SK-N-SH (cell line): ENCODE data around the gene AGAP1. TPM values are rescaled to one million over a fixed set of nuclear protein-coding genes. Genes with fewer than 3 reads are reported as not detected.

ENCODE experiments used
- CTCF ChIA-PET: fragments of 300-600, 350-600 bp; formaldehyde crosslinking; extraction: SDS; loops from one replicate; lab custom pipeline; 2021; lab: Yijun Ruan, JAX
- POLR2A ChIA-PET: fragments of 350-600 bp; sonication (Branson Sonifier 250); formaldehyde crosslinking; extraction: SDS; loops from one replicate; lab custom pipeline; 2020; ENCODE audit warnings: antibody characterized with exemption, inconsistent platforms; lab: Yijun Ruan, JAX
- DNase-seq: peaks from one replicate; pipeline ENCODE4 v3.0.0; 2012
- H2AFZ ChIP-seq: fragments of 200-600 bp; sonication (generic); 2 replicates; pipeline ENCODE4 v1.8.1; 2016; ENCODE audit warnings: antibody characterized with exemption, mild to moderate bottlenecking, low read depth
- H3F3A ChIP-seq: fragments of 200-600 bp; sonication (generic); replicated peaks from 2 replicates; pipeline ENCODE3; 2016; ENCODE audit warnings: antibody characterized with exemption, mild to moderate bottlenecking; ENCODE audit not compliant: insufficient read depth
- H3K27ac ChIP-seq, 2 experiments: fragments of 200-500 bp in 1 of 2; fragments of 200-600 bp in 1 of 2; sonication (Bioruptor generic) in 1 of 2; sonication (generic), shearing (Covaris generic) in 1 of 2; 2 replicates each; pipeline versions ENCODE4 v1.5.1 to v1.6.1; 2014 to 2016; ENCODE audit warnings: low read depth in 2 of 2, inconsistent platforms in 1 of 2, low read length in 1 of 2, mild to moderate bottlenecking in 1 of 2, mixed read lengths in 1 of 2
- H3K27me3 ChIP-seq: fragments of 200-600 bp; sonication (generic), shearing (Covaris generic); 2 replicates; pipeline ENCODE4 v1.6.1; 2016; ENCODE audit warnings: mixed run types; ENCODE audit not compliant: insufficient read depth
- H3K36me3 ChIP-seq, 2 experiments: fragments of 200-500 bp in 1 of 2; fragments of 200-600 bp in 1 of 2; sonication (Bioruptor generic) in 1 of 2; sonication (generic) in 1 of 2; replicated peaks in 1 of 2; 2 replicates each; pipeline versions ENCODE3 to v1.5.1; 2014 to 2016; ENCODE audit warnings: low read length in 1 of 2, mild to moderate bottlenecking in 1 of 2; ENCODE audit not compliant: insufficient read depth in 2 of 2, control insufficient read depth in 1 of 2
- H3K4me1 ChIP-seq, 2 experiments: fragments of 200-500 bp in 1 of 2; fragments of 200-600 bp in 1 of 2; sonication (Bioruptor generic) in 1 of 2; sonication (generic), shearing (Covaris generic) in 1 of 2; 2 replicates each; pipeline versions ENCODE4 v1.5.1 to v1.6.1; 2014 to 2016; ENCODE audit warnings: low read depth in 1 of 2, low read length in 1 of 2, mixed run types in 1 of 2; ENCODE audit not compliant: insufficient read depth in 2 of 2, control insufficient read depth in 1 of 2
- H3K4me2 ChIP-seq: fragments of 200-600 bp; sonication (generic), shearing (Covaris generic); 2 replicates; pipeline ENCODE4 v1.6.1; 2017; ENCODE audit warnings: mixed run types
- H3K4me3 ChIP-seq, 2 experiments: fragments of 200-500 bp in 1 of 2; fragments of 200-600 bp in 1 of 2; sonication (Bioruptor generic) in 1 of 2; sonication (generic), shearing (Covaris generic) in 1 of 2; 2 replicates each; pipeline versions ENCODE4 v1.5.1 to v1.8.1; 2014 to 2016; ENCODE audit warnings: low read depth in 2 of 2, inconsistent platforms in 1 of 2, low read length in 1 of 2, mild to moderate bottlenecking in 1 of 2, mixed read lengths in 1 of 2, moderate library complexity in 1 of 2
- H3K79me2 ChIP-seq: fragments of 200-600 bp; sonication (generic); 2 replicates; pipeline ENCODE4 v1.8.1; 2017; ENCODE audit warnings: mild to moderate bottlenecking; ENCODE audit not compliant: insufficient read depth
- H3K9ac ChIP-seq: fragments of 200-600 bp; sonication (generic); 2 replicates; pipeline ENCODE4 v1.6.1; 2017; ENCODE audit warnings: mixed run types
- H3K9me2 ChIP-seq: fragments of 200-600 bp; sonication (generic); 2 replicates; pipeline ENCODE4 v1.6.1; 2017; ENCODE audit warnings: mixed run types
- H3K9me3 ChIP-seq: fragments of 200-600 bp; sonication (generic); 2 replicates; pipeline ENCODE4 v1.6.1; 2017; ENCODE audit warnings: mixed run types, mild to moderate bottlenecking, moderate library complexity
- H4K20me1 ChIP-seq: fragments of 200-600 bp; sonication (generic); 2 replicates; pipeline ENCODE4 v1.6.1; 2017; ENCODE audit warnings: mild to moderate bottlenecking, mixed run types; ENCODE audit not compliant: insufficient read depth
- CHD2 ChIP-seq: fragments of 150-350 bp; IDR thresholded peaks from 2 replicates; pipeline ENCODE4 v1.6.1; 2018; ENCODE audit warnings: low read length; ENCODE audit not compliant: partially characterized antibody
- CTCF ChIP-seq: fragments of 200-600 bp; sonication (generic); IDR thresholded peaks from 2 replicates; pipeline ENCODE4 v1.6.1; 2017; ENCODE audit warnings: antibody characterized with exemption, mild to moderate bottlenecking, moderate library complexity
- ELF1 ChIP-seq: IDR thresholded peaks from 2 replicates; pipeline ENCODE4 v1.4.0; 2012
- EP300 ChIP-seq, 2 experiments: IDR thresholded peaks; 2 replicates each; pipeline versions ENCODE4 v1.4.0 to v1.6.1; 2012; ENCODE audit warnings: borderline replicate concordance in 1 of 2, low read depth in 1 of 2, low read length in 1 of 2
- EZH2phosphoT487 ChIP-seq: fragments of 200-600 bp; sonication (generic); IDR thresholded peaks from 2 replicates; pipeline ENCODE4 v1.6.1; 2017; ENCODE audit warnings: low read depth, mixed run types, mild to moderate bottlenecking, antibody characterized with exemption, moderate library complexity, borderline replicate concordance
- GABPA ChIP-seq: IDR thresholded peaks from 2 replicates; pipeline ENCODE4 v1.4.0; 2012; ENCODE audit warnings: low read depth, mild to moderate bottlenecking
- MAX ChIP-seq: IDR thresholded peaks from 2 replicates; pipeline ENCODE4 v1.4.0; 2012; ENCODE audit warnings: low read depth
- NRF1 ChIP-seq: IDR thresholded peaks from 2 replicates; pipeline ENCODE4 v1.6.1; 2012; ENCODE audit warnings: low read depth, mild to moderate bottlenecking, low read length
- POLR2AphosphoS5 ChIP-seq: IDR thresholded peaks from 2 replicates; pipeline ENCODE4 v1.6.1; 2012; ENCODE audit warnings: low read depth, low read length
- RCOR1 ChIP-seq: fragments of 150-350 bp; IDR thresholded peaks from 2 replicates; pipeline ENCODE4 v1.6.1; 2017; ENCODE audit warnings: antibody characterized with exemption, low read length
- RXRA ChIP-seq: IDR thresholded peaks from 2 replicates; pipeline ENCODE4 v1.4.0; 2012; ENCODE audit warnings: low read depth, mild to moderate bottlenecking, borderline replicate concordance
- SIN3A ChIP-seq: IDR thresholded peaks from 2 replicates; pipeline ENCODE4 v1.6.1; 2012; ENCODE audit warnings: low read depth, mild to moderate bottlenecking, low read length, moderate library complexity, borderline replicate concordance
- WGBS: methylation state at CpG from one replicate; pipeline ENCODE4 v1.1.6; 2017; ENCODE audit warnings: low lambda C conversion rate; 5-methylcytosine and 5-hydroxymethylcytosine counted together
- polyA plus RNA-seq, 3 experiments: library from polyadenylated mRNA; depleted of rRNA; stranded (reverse); fragments of >200 nt; gene quantifications; 2 replicates each; pipeline ENCODE4 v1.2.3, GENCODE V29; 2012
- TF ChIP-seq, protein P1 (sequence below): IDR thresholded peaks from 2 replicates; pipeline ENCODE4; 2012

AGAP1 gene
- polyA plus RNA-seq, 1 of the 3 experiments (the other 2 are of a cell fraction), result 8.8 TPM

- peaks cover 0 to 11% of the 10 kb centered on the region in 2 experiments for H3K36me3 ChIP-seq
- TF ChIP-seq EZH2phosphoT487, result no peak
- no peak for TF ChIP-seq MAX
- TF ChIP-seq POLR2AphosphoS5, result no peak
- no peak for TF ChIP-seq EP300 (IDR thresholded peaks at IDR 0.05; ENCODE audit: borderline replicate concordance in 1 of 2, low read depth in 1 of 2, low read length in 1 of 2)
- TF ChIP-seq CTCF, result no peak
- no peak for TF ChIP-seq GABPA
- no peak for TF ChIP-seq CHD2
- TF ChIP-seq RXRA, result no peak
- ChIA-PET CTCF (no interaction called here), POLR2A (interaction anchor here (0.7 kb wide), 1 partner anchor 14 kb away, joined by 3 read pairs; no protein-coding TSS in a partner anchor)
- H3K9me2 ChIP-seq, result no peaks in the 10 kb centered on the region
- no peak overlapping the region for H2AFZ ChIP-seq
- no peaks in the 10 kb centered on the region for H3F3A ChIP-seq
- DNase-seq, result no peak
- H3K4me2 ChIP-seq, result no peak overlapping the region
- H3K4me3 ChIP-seq, result no peak overlapping the region
- H3K9ac ChIP-seq, result no peak overlapping the region
- no peaks in the 10 kb centered on the region for H3K9me3 ChIP-seq
- no peaks in the 10 kb centered on the region for H3K79me2 ChIP-seq
- H4K20me1 ChIP-seq, result no peaks in the 10 kb centered on the region
- 92% methylated on average over 10 of the region's 16 CpGs for WGBS
- no peak overlapping the region for H3K27ac ChIP-seq
- H3K27me3 ChIP-seq, result no peaks in the 10 kb centered on the region
- H3K4me1 ChIP-seq, result no peaks in the 10 kb centered on the region
Observed at GRCh38 chr2:235928751-235929370, 435.0 kb downstream of the AGAP1 start.

DNA sequence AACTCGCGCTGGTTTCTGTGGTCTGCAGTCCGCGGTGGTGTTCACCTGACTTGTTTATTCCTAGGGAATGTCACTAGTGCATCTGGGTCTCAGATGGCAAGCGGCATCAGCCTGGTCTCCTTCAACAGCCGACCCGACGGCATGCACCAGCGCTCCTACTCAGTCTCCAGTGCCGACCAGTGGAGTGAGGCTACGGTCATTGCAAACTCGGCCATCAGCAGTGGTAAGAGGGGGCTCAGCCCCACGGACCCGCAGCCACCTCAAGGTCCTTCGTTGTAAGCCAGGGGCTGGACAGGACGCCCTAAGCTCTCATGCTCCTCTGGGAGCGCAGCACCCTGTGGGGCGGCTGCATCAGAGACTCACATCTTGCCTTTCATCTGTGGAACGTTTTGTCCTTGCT is 436.9 kb downstream of the AGAP1 start:
- no peaks in the 10 kb centered on the region for H3F3A ChIP-seq
- H3K4me2 ChIP-seq, result no peak overlapping the region
- no peak for DNase-seq
- H3K27me3 ChIP-seq, result no peaks in the 10 kb centered on the region
- no peaks in the 10 kb centered on the region for H3K9me3 ChIP-seq
- no peaks in the 10 kb centered on the region for H3K79me2 ChIP-seq
- H3K4me3 ChIP-seq, result no peak overlapping the region
- no peak overlapping the region for H2AFZ ChIP-seq
- no peak overlapping the region for H3K27ac ChIP-seq
- H3K36me3 ChIP-seq, result peaks cover 0 to 11% of the 10 kb centered on the region in 2 experiments
- H3K9ac ChIP-seq, result no peak overlapping the region
- TF ChIP-seq EZH2phosphoT487 (no peak), SIN3A (no peak), ELF1 (no peak), RCOR1 (no peak), POLR2AphosphoS5 (no peak), NRF1 (no peak)
- TF ChIP-seq, protein P1, sequence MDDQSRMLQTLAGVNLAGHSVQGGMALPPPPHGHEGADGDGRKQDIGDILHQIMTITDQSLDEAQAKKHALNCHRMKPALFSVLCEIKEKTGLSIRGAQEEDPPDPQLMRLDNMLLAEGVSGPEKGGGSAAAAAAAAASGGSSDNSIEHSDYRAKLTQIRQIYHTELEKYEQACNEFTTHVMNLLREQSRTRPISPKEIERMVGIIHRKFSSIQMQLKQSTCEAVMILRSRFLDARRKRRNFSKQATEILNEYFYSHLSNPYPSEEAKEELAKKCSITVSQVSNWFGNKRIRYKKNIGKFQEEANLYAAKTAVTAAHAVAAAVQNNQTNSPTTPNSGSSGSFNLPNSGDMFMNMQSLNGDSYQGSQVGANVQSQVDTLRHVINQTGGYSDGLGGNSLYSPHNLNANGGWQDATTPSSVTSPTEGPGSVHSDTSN, result no peak
- CTCF ChIA-PET, result interaction anchor here (1.0 kb wide), 1 partner anchor 151 kb away, joined by 3 read pairs; no protein-coding TSS in a partner anchor
- POLR2A ChIA-PET, result no interaction called here
- H4K20me1 ChIP-seq, result no peaks in the 10 kb centered on the region
- no peaks in the 10 kb centered on the region for H3K4me1 ChIP-seq
- no peaks in the 10 kb centered on the region for H3K9me2 ChIP-seq
- 85% methylated on average over 11 of the region's 19 CpGs for WGBS
